ENCODE results near the gene DYNC1I1.

The DYNC1I1 gene

DNA sequence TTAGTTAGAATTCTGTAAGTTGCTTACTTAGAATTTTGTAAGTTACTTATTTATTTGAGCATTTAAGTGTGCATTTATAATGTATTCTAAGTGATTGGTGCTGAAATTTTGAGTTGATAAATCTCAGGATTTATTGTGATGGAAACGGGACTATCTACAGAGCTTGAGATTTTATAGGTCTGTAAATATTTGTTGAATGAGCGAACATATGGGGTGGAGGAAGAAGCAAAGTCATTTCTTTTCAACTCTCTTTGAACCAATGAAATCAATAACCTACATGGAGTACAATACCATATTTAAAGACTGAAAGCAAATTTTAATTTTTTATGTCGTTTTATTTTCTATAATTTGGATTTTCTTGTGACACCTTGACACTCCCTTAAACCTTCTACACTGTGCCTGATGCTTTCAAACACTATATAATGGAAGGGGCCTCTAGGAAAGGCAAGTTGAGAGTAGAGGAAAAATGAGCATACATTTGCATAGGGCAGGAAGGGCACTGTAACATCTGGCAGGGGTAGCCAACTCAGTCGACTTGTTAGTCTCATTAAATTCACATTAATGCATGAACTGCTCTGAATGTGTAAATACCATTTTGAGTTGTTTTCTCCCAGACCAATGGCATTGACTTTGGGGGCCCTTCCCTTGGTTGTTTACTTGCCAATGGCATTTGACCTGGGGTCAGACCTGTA lies 204.2 kb downstream of the DYNC1I1 start:
- DNase-seq: no peak

DNA sequence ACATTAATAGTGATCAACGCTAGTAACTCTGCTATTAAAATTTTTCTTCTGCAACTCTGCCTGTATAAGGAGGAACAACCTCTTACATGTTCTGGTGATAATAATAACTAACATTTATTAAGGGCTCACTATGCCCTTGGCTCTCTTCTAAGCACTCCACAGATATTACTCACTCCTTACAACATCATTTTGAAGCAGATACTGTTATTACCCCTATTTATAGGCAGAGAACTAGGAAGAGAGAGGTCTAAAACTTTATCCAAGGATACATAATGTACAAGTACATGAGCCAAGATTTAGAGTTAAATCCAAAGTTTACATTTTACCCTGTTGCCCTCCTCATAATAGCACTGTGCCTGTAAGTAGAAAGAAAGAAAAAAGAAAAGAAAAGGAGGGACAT lies 205.6 kb downstream of the DYNC1I1 start:
- no peak for DNase-seq

DNA sequence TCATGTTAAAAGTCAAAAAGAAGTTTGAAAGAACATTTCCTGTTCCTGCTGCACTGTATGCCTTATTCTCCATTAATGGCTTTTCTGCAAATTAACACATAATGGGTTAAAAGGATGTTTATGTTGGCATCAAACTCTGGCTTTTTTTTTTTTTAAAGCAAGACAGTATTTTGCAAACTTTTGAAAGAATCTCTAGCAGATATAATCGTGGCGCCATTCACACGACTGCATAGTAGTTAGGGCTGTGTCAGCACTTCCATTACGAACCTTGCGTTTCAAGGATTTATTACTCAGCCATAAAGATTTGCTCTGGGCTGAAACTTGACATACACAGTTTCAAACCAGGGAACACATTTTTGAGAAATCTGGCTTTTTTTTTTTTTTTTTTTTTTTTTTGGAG lies 207.8 kb downstream of the DYNC1I1 start:
- no peak for DNase-seq

DNA sequence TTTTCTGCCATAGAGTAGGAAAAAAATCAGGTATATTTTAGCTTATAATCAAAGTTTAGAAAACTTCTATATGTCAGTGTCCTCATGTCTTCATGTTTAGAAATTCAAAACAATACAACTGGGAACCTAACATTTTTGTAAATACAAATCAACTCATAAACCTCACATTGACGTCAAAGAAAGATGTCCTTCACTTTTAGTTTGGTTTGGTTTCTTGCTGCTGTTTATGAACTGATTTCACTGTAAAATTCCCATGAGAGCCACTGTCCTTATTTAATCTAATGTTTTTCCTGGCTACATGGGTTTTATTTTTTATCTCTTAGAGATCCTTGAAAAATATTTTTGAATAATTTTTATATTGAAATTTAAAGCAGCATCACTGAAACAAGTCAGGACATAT lies 208.4 kb downstream of the DYNC1I1 start:
- no peak for DNase-seq

DNA sequence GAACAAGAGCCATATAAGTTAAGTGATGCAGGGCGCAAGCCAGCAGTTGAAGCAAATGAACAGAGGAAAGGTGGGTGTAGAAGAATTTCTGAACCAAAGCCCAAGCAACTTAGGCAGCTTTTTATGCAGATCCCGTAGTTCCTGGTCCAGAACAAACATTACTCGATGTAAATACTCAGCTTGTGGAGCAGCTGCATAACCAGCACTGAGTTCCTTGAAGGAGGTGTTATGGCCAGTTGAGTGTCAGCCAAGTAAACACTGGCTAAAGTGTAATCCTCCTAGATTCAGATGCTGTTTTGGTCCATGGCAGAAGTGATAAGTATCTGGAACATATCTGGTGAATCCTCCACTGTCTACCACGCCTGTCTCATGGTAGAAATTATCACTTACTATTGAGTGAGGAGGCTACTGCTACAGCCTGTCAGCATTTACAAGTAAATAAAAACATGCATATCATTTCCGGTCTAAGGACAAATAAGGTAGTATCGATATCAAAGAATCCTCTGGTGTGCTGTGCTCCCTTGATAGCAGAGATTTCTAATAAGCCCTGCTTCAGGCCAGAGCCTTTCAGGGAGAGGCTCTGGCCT lies 213.9 kb downstream of the DYNC1I1 start:
- DNase-seq: no peak

DNA sequence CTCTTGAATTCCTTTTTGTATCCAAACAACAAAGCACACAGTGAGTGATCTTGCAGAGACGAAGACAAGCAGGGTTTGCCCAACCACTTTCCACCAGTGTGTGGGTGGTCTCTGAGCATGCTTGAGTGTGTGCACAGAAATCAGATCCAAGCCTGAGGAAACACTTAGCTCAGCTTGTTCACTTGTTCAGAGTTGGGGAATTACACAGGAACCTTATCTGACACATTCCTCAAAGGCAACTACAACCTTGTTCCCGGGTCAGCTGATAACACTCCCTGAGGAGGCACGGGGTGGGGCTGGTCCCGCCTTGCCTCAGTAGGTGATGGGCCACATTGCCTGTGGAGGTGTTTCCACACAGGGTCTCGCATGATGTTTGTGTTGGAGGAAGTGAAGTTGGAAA lies 216.9 kb downstream of the DYNC1I1 start:
- no peak for DNase-seq

DNA sequence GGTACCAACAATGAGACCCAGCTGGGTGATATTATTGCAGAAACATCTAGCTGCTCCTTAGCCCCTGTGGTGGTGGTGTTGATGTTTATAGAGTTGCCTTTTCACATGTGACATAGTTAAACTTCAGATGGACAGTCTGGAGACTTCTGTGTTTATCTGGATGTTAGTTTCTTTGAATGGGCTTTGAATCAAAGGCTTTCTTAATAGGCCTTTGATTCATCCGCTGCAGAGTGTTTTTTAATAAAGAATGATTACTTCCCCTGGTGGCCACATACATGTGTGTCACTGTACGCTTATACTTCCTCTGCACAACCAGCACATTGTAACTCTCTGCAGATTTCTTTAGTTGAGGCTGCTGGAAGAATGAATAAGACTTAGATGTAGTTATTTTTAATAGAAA lies 221.0 kb downstream of the DYNC1I1 start:
- no peak for DNase-seq

DNA sequence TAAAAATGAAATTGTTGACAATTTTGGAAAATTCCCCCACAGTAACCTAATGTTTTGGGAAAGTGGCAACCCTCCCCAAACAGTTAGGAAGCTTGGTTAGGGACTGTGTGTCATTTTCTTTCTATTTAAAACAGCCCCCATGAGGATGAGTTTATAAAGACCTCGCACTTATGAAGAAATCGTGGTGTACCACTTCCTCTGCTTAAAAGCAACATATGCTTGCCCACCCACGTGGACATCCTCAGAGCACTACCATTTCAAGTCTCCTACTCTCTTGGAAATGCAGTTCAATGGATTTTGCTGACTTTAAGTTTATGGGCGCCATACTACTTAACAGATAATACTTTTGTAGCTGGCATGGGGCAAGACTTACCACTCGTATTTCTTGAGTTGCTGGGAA lies 223.8 kb downstream of the DYNC1I1 start:
- DNase-seq: no peak

DNA sequence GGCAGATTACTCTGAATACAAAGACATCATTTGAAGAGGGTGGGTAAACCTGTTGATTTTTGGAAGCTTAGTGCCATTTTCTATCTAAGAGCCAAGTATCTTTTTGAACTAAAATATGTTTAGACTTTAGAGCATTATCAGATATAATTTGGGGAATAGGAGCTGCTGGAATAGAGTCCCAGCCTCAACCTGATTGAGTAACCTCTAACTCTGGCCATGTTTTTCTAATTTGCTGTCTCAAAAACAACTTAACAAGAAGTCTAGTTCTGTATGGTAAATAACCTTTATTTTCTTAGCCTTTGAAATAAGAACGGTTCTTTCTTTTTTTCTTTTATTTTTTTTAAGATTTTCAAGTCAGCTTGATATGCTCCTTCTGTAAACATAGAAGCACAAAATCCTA lies 224.5 kb downstream of the DYNC1I1 start:
- DNase-seq: no peak

DNA sequence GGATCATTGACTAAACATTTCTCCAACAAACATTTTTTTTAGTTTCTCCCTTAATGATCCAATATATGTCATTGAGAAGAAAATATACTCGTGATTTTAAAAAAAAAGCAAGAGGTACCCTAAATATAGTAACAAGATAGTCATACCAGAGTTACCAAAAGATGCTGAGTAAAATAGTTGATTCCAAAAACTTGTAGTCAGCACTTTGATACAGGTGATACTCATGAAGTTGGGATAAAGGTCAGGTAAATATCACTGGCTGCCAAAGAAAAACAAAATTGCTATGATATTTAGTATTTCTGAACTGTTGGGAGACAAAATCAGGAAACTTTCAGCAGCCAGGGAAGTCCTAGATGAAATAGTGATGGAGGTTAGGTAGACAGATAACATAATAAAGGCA lies 225.3 kb downstream of the DYNC1I1 start:
- no peak for DNase-seq

DNA sequence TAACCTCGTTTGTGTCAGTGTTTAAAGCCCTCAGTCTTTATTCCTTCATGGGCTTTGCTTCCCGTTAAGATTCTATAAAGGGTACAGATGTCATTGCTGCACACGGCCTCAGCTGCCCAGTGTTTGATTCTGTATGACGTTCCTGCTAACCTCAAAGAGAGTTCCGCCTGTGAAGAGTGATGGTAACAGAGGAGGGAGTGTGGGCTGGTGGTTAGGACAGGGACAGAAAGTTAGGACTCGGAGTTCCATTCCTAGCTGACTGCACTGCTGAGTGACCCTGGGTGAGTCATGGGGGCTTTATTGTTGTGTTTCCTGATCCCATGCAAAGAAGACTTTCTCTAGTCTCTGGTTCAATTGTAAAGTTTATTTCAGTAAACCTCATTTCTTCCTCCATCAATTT lies 227.1 kb downstream of the DYNC1I1 start:
- no peak for DNase-seq

DNA sequence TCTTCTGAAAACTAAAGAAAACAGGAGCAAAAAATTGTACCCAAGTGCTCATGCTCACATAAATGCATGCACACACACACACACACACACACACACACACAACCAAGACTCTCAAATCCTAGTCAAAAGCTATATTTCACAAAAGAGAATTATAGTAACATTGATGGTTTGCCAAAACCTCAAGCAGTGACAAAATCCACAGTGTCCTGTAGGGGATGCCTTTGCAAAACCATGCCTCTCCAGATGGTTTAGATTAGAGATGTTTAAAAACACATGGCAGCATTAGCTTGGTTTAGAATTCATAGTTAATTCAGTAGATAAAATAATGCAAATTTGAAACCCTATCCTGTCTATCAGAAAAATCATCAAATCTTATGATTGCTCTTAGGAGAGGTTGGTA lies 232.2 kb downstream of the DYNC1I1 start:
- DNase-seq: no peak

DNA sequence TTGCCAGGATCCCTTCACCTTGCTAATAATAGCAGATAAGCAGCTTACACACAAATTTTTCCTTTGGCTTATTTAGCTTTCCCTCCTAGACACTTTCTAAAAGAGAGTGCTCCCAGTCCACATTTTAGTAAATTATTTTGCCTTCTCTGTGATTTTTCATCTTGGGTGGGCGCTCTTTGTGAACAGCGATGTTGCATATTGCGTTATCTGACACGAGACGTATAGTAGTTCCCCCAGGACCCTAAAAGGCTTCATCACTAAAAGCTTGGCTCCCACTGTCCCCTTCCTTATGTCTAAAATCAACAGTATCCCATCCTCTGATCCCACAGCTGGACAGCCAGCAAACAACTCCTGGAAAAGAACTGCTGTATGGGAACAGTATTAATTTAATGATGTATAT lies 232.9 kb downstream of the DYNC1I1 start:
- DNase-seq: no peak

DNA sequence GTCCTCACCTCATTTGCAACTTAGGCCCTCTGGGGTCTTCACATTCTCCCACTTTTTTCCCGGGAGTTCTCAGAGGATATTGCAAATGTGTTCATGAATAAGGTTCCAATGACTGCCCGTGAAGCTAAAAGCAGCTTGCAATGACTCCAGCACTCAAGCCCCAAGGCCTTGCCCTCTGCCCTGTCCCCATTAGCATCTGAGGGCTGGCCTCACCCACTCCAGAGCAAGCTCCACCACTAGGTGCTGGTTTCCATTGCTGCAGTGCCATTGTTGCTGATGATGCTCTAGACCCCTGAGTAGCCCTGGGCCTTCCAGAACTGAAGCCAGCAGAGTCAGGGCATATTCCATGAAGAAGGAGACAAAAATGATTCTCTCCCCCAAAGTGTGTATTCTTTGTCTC lies 236.8 kb downstream of the DYNC1I1 start:
- no peak for DNase-seq

DNA sequence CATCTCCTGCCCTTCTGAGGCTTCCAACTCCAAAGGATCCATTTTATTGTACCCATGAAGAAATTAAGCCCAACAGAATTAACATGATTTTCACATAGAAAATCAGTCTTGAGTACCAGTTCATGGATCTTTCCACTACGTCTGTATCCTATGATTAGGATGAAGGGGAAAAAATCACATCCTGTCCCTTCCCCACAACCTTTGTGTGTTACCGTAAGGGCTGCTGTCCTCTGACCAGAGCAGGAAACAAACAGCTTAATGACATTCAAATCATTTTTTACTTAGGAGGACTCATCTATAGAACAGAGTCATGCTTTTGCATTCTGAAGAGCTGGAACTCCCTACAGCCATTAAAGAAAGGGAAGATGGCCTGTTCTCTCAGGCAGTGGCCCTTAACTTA lies 241.5 kb downstream of the DYNC1I1 start:
- DNase-seq: no peak

DNA sequence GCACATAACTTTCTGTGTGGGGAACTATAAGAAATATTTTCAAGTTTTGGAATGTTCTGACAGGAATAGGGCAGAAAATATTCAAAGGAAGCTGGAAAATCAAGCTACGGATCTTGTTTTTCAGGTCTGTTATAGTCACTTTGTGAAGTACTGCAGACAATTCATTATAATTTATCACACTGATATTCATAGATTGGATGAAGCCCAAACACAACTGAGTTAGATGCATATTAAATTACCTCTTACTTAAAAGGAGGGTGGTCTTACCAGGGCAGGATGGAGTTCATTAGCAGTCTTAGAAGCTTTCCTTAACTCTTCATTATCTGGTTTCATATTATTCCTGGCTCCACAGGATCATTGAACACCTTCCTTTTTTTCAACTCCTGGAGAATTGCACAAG lies 242.3 kb downstream of the DYNC1I1 start:
- DNase-seq: no peak

DNA sequence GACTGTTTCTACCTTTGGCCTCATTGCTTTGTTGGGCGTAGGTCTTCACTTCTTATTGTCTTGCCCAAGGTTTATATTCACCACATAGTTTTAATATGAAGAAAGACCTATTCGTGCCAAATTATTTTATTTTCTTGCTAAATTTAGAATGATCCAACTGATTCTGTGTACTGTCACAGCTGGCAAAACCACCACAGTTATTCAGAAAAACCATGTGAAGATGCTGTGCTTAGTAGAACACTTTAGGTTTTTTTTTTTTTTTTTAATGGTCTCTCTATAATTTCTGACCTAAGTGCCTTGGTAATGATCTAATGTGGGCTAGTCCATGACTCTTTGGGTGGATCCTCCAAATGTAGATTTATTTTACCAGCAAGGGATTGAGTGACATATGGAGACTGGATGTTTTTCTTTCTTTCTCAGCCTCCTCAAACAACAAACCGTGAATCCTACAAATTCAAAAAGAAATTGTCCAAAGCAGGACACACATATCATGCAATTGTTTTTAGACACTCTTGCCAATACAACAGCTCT lies 243.8 kb downstream of the DYNC1I1 start:
- no peak for DNase-seq

DNA sequence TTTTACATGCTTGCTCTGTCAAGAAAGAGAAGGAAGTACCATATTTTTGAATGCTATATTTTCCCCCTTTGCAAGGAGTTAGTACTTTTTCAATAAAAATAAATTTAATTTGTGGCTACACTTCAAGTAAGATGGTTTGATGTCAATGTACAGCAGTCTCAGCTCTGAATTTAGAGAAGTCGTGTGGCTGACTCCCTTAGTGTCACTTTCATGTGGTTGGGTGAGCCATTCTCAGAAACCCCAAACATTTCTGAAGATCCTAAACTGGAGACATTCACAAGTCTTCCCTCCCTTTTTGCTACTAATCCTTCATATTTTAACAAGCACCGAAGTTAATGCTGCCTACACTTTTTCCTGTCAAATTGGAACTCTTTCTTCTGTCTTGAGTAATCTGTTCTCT lies 244.4 kb downstream of the DYNC1I1 start:
- DNase-seq: no peak

DNA sequence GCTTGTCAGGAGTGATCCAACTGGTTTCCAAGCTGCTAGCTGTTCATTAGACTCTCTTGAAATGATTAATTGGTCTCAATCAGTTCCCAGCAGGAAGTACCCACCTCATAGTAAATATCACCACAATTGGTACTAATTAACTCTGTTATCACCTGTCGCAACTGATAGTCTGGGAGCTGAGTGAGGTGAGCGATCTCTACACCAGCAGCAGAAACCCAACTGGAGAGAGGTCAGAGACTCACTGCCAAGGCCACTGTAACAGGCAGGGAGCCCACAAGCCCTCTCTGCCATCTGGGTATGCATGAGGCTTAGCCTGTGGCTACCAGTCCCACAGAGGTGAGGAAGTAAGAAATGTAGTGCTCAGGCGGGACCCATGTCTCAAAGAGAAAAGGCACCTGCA lies 245.5 kb downstream of the DYNC1I1 start:
- no peak for DNase-seq

DNA sequence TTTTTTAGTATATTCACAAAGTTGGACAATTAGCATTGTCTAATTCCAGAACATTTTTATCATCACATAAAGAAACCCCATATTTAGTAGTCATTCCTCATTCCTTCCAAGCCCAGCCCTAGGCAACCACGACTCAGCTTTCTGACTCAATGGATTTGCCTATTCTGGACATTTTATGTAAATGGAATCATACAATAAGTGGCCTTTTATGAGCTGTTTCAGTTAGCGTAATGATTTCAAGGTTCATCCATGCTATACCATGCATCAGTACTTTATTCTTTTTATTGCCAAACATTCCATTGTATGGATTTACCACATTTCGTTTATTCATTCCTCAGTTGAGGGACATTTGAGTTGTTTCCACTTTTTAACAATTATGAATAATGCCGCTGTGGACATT lies 249.2 kb downstream of the DYNC1I1 start:
- DNase-seq: no peak

DNA sequence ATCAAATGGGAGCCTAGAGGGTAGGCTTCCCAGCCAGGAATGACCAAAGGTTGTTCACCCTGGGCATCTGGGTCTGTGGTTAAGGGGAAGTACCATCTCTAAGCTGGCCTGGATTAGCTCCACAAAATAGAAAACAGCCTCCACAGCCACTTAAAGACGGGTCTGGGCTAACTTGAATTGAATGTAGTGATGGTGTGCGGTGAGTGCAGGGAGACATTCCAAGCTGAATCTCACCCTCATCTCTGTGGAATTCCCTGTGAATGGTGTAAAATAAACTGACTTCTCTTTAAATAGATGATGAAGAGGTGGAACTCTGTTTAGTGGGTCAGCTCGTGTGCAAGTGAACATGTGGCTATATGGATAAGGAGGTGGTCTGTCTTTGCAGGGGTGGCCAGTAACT lies 251.0 kb downstream of the DYNC1I1 start:
- no peak for DNase-seq

DNA sequence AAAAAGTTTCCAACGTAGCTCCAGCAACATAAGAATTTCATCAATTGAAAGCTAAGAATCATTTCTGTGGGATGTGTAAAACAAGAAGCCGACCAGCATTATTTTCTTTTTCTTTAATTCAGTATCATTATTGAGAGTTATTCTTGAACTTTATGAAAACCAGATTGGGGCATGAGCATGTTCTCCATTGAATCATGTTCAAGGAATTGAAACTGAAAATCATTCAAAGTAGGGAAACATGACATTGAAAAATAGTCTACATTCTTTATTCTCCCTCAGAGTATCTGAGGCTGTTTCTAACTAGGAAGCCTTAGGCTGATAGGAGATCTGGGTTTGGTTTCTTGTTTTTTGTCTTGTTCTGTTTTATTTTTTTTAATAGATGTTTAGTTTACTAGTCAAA lies 253.7 kb downstream of the DYNC1I1 start:
- no peak for DNase-seq

DNA sequence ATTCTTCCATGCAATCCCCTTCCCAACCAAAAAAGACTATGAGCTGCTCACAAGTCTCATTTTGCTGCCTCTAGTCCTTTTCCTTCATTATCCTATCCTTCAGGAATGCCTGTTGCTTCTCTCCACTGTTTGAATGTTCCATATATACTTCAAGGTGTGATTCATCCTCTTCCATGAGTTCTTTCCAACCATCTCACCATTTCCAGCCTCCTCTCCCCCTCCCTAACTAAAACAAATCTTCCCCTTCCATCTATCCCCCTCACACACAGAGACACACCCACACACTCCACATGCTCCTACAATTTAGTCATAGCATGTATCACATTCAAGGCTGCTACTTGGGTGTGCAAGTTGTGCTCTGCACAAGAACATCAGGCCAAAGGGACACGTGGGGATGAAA lies 254.3 kb downstream of the DYNC1I1 start:
- DNase-seq: no peak

DNA sequence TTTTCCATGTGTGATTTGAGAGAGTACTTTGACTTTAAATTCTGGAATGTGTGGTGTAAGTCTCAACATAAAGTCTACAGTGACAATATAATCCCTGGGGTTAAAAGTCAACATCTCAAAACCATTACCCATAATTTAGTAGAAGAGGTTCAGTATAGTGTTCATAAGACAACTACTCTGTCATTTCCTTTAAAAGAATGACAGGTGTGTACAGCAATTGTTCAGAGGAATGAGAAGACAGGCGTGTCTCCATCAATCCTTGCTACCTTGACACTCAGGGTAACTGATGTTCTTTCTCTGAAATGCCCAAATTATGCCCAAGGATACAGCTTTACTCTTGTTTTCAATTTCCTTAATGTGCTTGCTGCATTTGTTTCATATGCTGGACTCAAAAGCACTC lies 256.4 kb downstream of the DYNC1I1 start:
- no peak for DNase-seq

DNA sequence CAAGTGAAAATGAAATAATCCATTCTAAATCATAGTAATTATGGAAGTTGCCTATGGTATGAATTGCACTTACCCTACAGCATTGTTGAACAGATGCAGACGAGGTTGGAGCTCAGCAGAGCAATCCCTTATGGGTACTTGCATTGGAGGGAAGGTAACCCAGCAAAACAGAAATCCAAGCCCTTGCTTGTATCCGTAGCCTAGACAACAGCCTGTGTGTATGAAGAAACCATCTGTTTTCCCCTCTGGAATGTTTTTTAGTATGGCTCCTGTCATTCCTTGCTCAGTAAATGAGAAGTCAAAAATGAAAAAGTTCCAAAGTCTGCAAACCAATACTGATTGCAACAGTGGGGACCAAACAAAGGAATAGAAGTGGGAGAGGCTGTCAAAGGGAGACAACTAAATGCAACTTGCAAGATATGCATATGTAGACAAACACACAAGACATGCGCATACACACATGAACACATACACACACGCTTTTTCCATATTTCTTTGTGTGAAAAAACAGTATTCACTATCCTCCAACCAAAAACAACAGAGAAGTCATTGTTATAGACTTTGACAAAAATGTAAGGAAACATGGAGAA lies 260.8 kb downstream of the DYNC1I1 start:
- no peak for DNase-seq

All from activated naive CD4-positive, alpha-beta T cell treated with anti-CD3 and anti-CD28 coated beads, Interleukin-2, amount 50 U/mL, for 16 hours (primary cell).